Measurements from ENCODE around the gene IKBKG.

GRCh38 chrX:154539077-154539476 lies 8.3 kb upstream of the IKBKG start:
- TF ChIP-seq POLR2AphosphoS5 (IDR thresholded peaks at IDR 0.05; ENCODE audit: insufficient read depth, low read depth, low read length) (no peak), CTCF (IDR thresholded peaks at IDR 0.05; ENCODE audit: extremely low read depth in 1 of 2, insufficient read depth in 1 of 2, low read depth in 1 of 2, low read length in 2 of 2) (no peak)

Measured in endothelial cell of umbilical vein (primary cell).